NOMO-1 treated with dmso at 0.1 percent for 144 hours (cell line): Measurements from ENCODE around the gene OR52K2.
A peak's percentile ranks its signal among the peaks of the same experiment; 100 is the strongest.
"Not testable (repeated sequence)": the region's sequence is repeated elsewhere in the genome, so short reads cannot be mapped to it uniquely, and the experiment has no call there.

Experiments used
- DNase-seq: peaks from one replicate; lab custom pipeline; 2025; ENCODE audit not compliant: unreplicated experiment; lab: John Stamatoyannopoulos, UW

OR52K2 gene

GRCh38 chr11:4448995-4449394 is at the start of gene OR52K2:
OR52K2 (plus strand) TSS chr11:4449295; CDS start chr11:4449340, 45 bp downstream.
- no peak for DNase-seq

- not testable (repeated sequence) for DNase-seq
Observed at GRCh38 chr11:4406206-4406605, 42.9 kb upstream of the OR52K2 start.

GRCh38 chr11:4416306-4416705 is 32.8 kb upstream of the OR52K2 start:
- DNase-seq = no peak

GRCh38 chr11:4416816-4417215 is 32.3 kb upstream of the OR52K2 start:
- no peak for DNase-seq

GRCh38 chr11:4418403-4418802 is 30.7 kb upstream of the OR52K2 start:
- no peak for DNase-seq

- DNase-seq = no peak
Observed at GRCh38 chr11:4430051-4430450, 19.0 kb upstream of the OR52K2 start.

- no peak for DNase-seq
Observed at GRCh38 chr11:4433856-4434255, 15.2 kb upstream of the OR52K2 start.

GRCh38 chr11:4436411-4436810 is 12.7 kb upstream of the OR52K2 start:
- no peak for DNase-seq

GRCh38 chr11:4441515-4441914 is 7.6 kb upstream of the OR52K2 start:
- DNase-seq = peak; percentile 67

- DNase-seq = no peak
Observed at GRCh38 chr11:4443232-4443891, 5.7 kb upstream of the OR52K2 start.

- no peak for DNase-seq
Observed at GRCh38 chr11:4453118-4453517, 4.0 kb downstream of the OR52K2 start.

GRCh38 chr11:4454021-4454420 is 4.9 kb downstream of the OR52K2 start:
- DNase-seq = no peak

- DNase-seq = peak; percentile 96
Observed at GRCh38 chr11:4455419-4455818, 6.3 kb downstream of the OR52K2 start.

GRCh38 chr11:4459500-4459899 is 10.4 kb downstream of the OR52K2 start:
- DNase-seq = peak; percentile 74

GRCh38 chr11:4460151-4460550 is 11.1 kb downstream of the OR52K2 start:
- DNase-seq = no peak

- DNase-seq = no peak
Observed at GRCh38 chr11:4464216-4465159, 15.4 kb downstream of the OR52K2 start.

GRCh38 chr11:4465407-4465806 is 16.3 kb downstream of the OR52K2 start:
- DNase-seq = no peak

- DNase-seq = no peak
Observed at GRCh38 chr11:4466131-4466870, 17.2 kb downstream of the OR52K2 start.

GRCh38 chr11:4466871-4467442 is 17.9 kb downstream of the OR52K2 start:
- DNase-seq = peak; percentile 42

- DNase-seq = peak; percentile 50
Observed at GRCh38 chr11:4467811-4468606, 18.9 kb downstream of the OR52K2 start.
